ENCODE data around the gene ZNF148. TPM values are rescaled to one million over a fixed set of nuclear protein-coding genes. Genes with fewer than 3 reads are reported as not detected.

The ZNF148 gene
- total RNA-seq, 2 donors from 2014 or later = 35.4 to 50.1 TPM

- DNase-seq = no peak
- Histone ChIP-seq H3K4me1 (no peaks in the 10 kb centered on the region), H3K36me3 (no peaks in the 10 kb centered on the region), H3K9ac (ENCODE audit: low read depth in 2 of 2, low read length in 2 of 2) (no peak overlapping the region), H3K27ac (no peak overlapping the region), H3K9me3 (no peaks in the 10 kb centered on the region), H3K4me3 (no peak overlapping the region), H3K27me3 (no peaks in the 10 kb centered on the region)
- intact Hi-C loops (cut with DNase I) = no loop called here
- no peak for TF ChIP-seq CTCF (IDR thresholded peaks at IDR 0.05)
Observed at GRCh38 chr3:125319765-125320164, 55.4 kb downstream of the ZNF148 start.

GRCh38 chr3:125318871-125319270 lies 56.3 kb downstream of the ZNF148 start:
- no peak for TF ChIP-seq CTCF (IDR thresholded peaks at IDR 0.05)
- no peak for DNase-seq
- H3K27me3 ChIP-seq = no peaks in the 10 kb centered on the region
- H3K9ac ChIP-seq (ENCODE audit: low read depth in 2 of 2, low read length in 2 of 2) = no peak overlapping the region
- no peaks in the 10 kb centered on the region for H3K9me3 ChIP-seq
- no peaks in the 10 kb centered on the region for H3K36me3 ChIP-seq
- H3K27ac ChIP-seq = no peak overlapping the region
- intact Hi-C loops (cut with DNase I) = no loop called here
- H3K4me3 ChIP-seq = no peak overlapping the region
- no peaks in the 10 kb centered on the region for H3K4me1 ChIP-seq

DNA sequence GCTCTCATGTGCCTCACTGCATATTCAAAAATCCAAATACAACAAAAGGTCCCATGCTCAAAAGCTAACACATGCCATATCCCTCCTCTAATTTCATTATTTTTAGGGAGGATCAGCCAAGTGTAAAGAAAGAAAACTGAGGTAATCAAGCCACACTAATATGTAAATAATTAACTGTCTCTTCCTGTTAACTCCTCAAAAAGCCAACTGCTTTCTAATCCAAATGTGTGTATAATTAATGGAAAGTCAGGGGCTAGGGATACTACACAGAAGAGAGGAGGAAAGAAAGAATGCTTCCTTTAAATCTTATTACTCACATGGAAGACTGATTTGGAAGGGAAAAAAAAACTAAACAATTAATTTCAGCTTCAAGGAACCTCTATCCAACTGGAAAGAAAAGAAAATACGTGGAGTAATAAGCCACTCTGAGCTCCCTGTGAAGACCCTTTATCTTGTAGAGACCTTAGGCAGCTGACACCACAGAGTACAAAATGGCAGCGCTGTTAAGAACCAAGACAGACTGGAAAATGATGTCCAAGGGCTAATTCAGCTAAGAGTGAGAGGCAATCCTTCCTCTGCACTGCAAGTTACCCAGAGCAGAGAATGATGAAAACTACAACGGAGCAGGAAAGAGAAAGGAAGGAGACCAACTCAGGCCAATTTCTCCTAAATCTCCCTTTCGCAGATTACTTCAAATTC lies 56.8 kb downstream of the ZNF148 start:
- no peaks in the 10 kb centered on the region for H3K4me1 ChIP-seq
- H3K9me3 ChIP-seq = no peaks in the 10 kb centered on the region
- no peaks in the 10 kb centered on the region for H3K36me3 ChIP-seq
- H3K27ac ChIP-seq = no peak overlapping the region
- H3K27me3 ChIP-seq = no peaks in the 10 kb centered on the region
- H3K9ac ChIP-seq (ENCODE audit: low read depth in 2 of 2, low read length in 2 of 2) = no peak overlapping the region
- no peak overlapping the region for H3K4me3 ChIP-seq
- DNase-seq = no peak
- intact Hi-C loops (cut with DNase I) = no loop called here
- TF ChIP-seq CTCF (IDR thresholded peaks at IDR 0.05) = no peak

DNA sequence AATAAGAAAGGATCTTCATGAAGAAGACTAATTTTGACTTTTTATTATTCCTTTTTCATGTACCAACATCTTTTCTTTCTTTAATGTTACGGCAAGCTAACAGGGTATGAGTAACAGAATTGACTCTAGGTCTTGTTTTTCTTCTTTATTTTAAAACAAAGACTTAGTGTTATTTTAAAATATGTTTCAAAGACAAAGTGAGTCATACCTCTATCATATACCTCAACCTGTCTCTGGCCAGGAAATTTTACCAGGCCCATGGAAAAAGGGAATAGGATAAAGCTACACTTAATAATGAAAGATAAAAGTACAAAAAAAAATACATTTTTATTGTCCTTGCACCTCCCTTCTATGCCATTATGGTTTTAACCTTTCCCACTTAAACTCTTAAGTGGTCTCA lies 57.4 kb downstream of the ZNF148 start:
- Histone ChIP-seq H3K4me3 (no peak overlapping the region), H3K9ac (ENCODE audit: low read depth in 2 of 2, low read length in 2 of 2) (no peak overlapping the region), H3K4me1 (no peaks in the 10 kb centered on the region), H3K9me3 (no peaks in the 10 kb centered on the region), H3K36me3 (no peaks in the 10 kb centered on the region), H3K27ac (no peak overlapping the region), H3K27me3 (no peaks in the 10 kb centered on the region)
- TF ChIP-seq CTCF (IDR thresholded peaks at IDR 0.05) = no peak
- no peak for DNase-seq
- intact Hi-C loops (cut with DNase I) = no loop called here

- intact Hi-C loops (cut with DNase I) = no loop called here
- H3K27ac ChIP-seq = no peak overlapping the region
- no peak for TF ChIP-seq CTCF (IDR thresholded peaks at IDR 0.05)
Observed at GRCh38 chr3:125316949-125317348, 58.2 kb downstream of the ZNF148 start.

More at GRCh38 chr3:125316949-125317348, 58.2 kb downstream of the ZNF148 start:
- no peak for DNase-seq
- Histone ChIP-seq H3K4me3 (no peak overlapping the region), H3K9me3 (no peaks in the 10 kb centered on the region), H3K27me3 (no peaks in the 10 kb centered on the region), H3K9ac (ENCODE audit: low read depth in 2 of 2, low read length in 2 of 2) (no peak overlapping the region), H3K4me1 (no peaks in the 10 kb centered on the region), H3K36me3 (no peaks in the 10 kb centered on the region)
